Dendritic cell treated with granulocyte-macrophage colony-stimulating factor and Interleukin-4, amounts not matched to agents 40 ng/mL and 50 ng/mL, for 4 days (primary cell): Measurements from ENCODE around the gene NCCRP1.
"Not testable (repeated sequence)": the region's sequence is repeated elsewhere in the genome, so short reads cannot be mapped to it uniquely, and the experiment has no call there.

Experiments used
- H3K27ac Mint-ChIP-seq: one replicate; pipeline ENCODE4 v1.8.0; 2022; ENCODE audit warnings: mild to moderate bottlenecking, mixed read lengths
- H3K27me3 Mint-ChIP-seq: one replicate; pipeline ENCODE4 v1.8.0; 2022; ENCODE audit warnings: mild to moderate bottlenecking, mixed read lengths
- H3K36me3 Mint-ChIP-seq: one replicate; pipeline ENCODE4 v1.8.0; 2022; ENCODE audit warnings: low read depth, mixed read lengths
- H3K4me1 Mint-ChIP-seq: one replicate; pipeline ENCODE4 v1.8.0; 2022; ENCODE audit warnings: low read depth, mixed read lengths
- H3K4me3 Mint-ChIP-seq: one replicate; pipeline ENCODE4 v1.8.0; 2022; ENCODE audit warnings: mild to moderate bottlenecking, moderate library complexity, mixed read lengths
- H3K9me3 Mint-ChIP-seq: one replicate; pipeline ENCODE4 v1.8.0; 2022; ENCODE audit warnings: mixed read lengths
- intact Hi-C: fragments of 100-400 bp; cut with micrococcal nuclease; formaldehyde crosslinking; loops from one replicate; pipeline ENCODE4 v1.15.0; 2022

Gene NCCRP1

GRCh38 chr19:39218230-39219007 is 21.7 kb downstream of the NCCRP1 start:
- intact Hi-C loops = no loop called here
- no peaks in the 10 kb centered on the region for H3K9me3 Mint-ChIP-seq
- no peak overlapping the region for H3K4me3 Mint-ChIP-seq
- H3K27me3 Mint-ChIP-seq = peaks cover 14% of the 10 kb centered on the region
- peaks cover 11% of the 10 kb centered on the region for H3K4me1 Mint-ChIP-seq
- H3K36me3 Mint-ChIP-seq = no peaks in the 10 kb centered on the region
- H3K27ac Mint-ChIP-seq = peak overlapping the region; percentile 64

DNA sequence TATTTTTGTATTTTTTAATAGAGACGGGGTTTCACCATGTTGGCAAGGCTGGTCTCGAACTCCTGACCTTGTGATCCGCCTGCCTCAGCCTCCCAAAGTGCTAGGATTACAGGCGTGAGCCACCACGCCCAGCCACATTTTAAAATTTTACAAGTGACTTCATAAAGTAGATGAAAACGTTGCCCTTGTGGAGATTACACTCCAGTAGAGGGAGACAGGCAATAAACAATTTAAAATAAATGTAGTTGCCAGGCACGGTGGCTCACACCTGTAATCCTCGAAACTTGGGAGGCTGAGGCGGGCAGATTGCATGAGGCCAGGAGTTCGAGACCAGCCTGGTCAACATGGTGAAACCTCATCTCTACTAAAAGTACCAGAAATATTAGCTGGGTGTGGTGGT is 22.3 kb downstream of the NCCRP1 start:
- H3K9me3 Mint-ChIP-seq, intact Hi-C loops, H3K4me3 Mint-ChIP-seq, H3K36me3 Mint-ChIP-seq, H3K27ac Mint-ChIP-seq: not testable (repeated sequence)
- peaks cover 11% of the 10 kb centered on the region for H3K4me1 Mint-ChIP-seq
- peaks cover 13% of the 10 kb centered on the region for H3K27me3 Mint-ChIP-seq

- H3K27ac Mint-ChIP-seq = no peak overlapping the region
- H3K4me3 Mint-ChIP-seq = no peak overlapping the region
- no peaks in the 10 kb centered on the region for H3K36me3 Mint-ChIP-seq
- H3K27me3 Mint-ChIP-seq = peaks cover 11% of the 10 kb centered on the region
- peaks cover 18% of the 10 kb centered on the region for H3K4me1 Mint-ChIP-seq
- intact Hi-C loops = no loop called here
- no peaks in the 10 kb centered on the region for H3K9me3 Mint-ChIP-seq
Observed at GRCh38 chr19:39223703-39224279, 27.0 kb downstream of the NCCRP1 start.

DNA sequence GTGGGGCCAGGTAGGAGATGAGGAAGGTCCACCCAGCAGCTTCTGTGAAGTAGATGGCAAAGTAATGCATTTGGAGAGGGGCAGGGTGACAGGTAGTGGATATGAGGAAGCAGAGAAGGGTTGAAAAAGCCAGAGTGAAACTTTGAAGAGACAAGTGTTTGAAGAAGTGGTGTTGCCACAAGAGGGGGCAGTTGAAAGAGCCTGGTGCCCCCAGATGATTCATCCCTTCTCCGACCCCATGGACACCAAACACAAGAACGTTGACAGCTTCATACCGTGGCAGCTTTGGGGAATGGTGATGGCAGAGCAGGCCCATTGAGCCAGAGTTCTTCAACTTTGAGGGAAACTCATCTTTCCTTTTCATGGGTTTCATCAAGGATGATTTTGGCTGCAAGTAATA is 28.1 kb downstream of the NCCRP1 start:
- H3K9me3 Mint-ChIP-seq = no peaks in the 10 kb centered on the region
- no peak overlapping the region for H3K4me3 Mint-ChIP-seq
- H3K4me1 Mint-ChIP-seq = peaks cover 18% of the 10 kb centered on the region
- peaks cover 7% of the 10 kb centered on the region for H3K27me3 Mint-ChIP-seq
- no peak overlapping the region for H3K27ac Mint-ChIP-seq
- no peaks in the 10 kb centered on the region for H3K36me3 Mint-ChIP-seq
- intact Hi-C loops = no loop called here

GRCh38 chr19:39230096-39230764 is 33.5 kb downstream of the NCCRP1 start:
- intact Hi-C loops = no loop called here

DNA sequence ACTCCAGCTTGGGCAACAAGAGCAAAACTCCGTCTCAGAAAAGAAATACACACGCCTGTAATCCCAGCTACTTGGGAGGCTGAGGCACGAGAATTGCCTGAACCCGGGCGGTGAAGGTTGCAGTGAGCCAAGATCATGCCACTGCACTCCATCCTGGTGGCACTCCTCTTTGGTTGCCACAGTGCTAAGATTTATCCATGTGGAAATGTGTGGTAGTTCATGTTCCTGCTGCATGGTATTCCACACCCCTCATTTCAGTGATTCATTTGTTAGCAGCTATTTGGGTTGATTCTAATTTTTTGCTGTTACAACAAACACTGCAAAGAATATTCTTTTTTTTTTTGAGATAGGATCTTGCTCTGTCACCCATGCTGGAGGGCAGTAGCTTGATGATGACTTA is 35.9 kb downstream of the NCCRP1 start:
- Mint-ChIP-seq H3K4me1 (peaks cover 4% of the 10 kb centered on the region), H3K36me3 (no peaks in the 10 kb centered on the region), H3K27ac (no peak overlapping the region), H3K9me3 (no peaks in the 10 kb centered on the region), H3K27me3 (peaks cover 23% of the 10 kb centered on the region), H3K4me3 (no peak overlapping the region)
- intact Hi-C loops = no loop called here

More at GRCh38 chr19:39230096-39230764, 33.5 kb downstream of the NCCRP1 start:
- Mint-ChIP-seq H3K4me3 (no peak overlapping the region), H3K27me3 (peaks cover 9% of the 10 kb centered on the region), H3K27ac (no peak overlapping the region), H3K9me3 (no peaks in the 10 kb centered on the region), H3K4me1 (no peaks in the 10 kb centered on the region), H3K36me3 (no peaks in the 10 kb centered on the region)

DNA sequence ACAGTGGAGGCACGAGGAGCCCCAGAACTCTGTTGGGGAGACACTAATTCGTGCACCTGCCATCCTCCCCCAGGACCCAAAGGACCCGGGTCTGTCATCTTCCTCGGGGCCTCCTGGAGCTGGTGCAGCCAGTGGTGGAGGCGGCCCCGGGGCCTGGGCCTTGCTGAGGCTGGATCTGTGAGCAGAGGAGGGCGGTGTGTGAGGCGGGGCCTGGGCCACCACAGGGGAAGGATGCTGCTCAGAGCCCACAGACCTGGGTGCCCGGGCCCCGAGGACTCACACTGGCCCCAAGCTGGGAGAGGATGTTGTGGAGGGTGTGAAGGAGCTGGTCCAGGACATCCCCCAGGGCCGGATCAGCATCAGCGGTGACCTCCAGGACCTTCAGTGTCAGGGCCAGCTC is 39.8 kb downstream of the NCCRP1 start:
- intact Hi-C loops = no loop called here
- no peak overlapping the region for H3K27ac Mint-ChIP-seq

GRCh38 chr19:39237200-39238184 is 40.7 kb downstream of the NCCRP1 start:
- intact Hi-C loops = loop anchor here (2.0 kb wide), 1 partner anchor 51 kb away; no protein-coding TSS in a partner anchor
- Mint-ChIP-seq H3K4me1 (peaks cover 8% of the 10 kb centered on the region), H3K36me3 (no peaks in the 10 kb centered on the region), H3K27ac (peak overlapping the region; percentile 28), H3K9me3 (no peaks in the 10 kb centered on the region), H3K27me3 (peaks cover 35% of the 10 kb centered on the region), H3K4me3 (no peak overlapping the region)

More for the DNA sequence above, 39.8 kb downstream of the NCCRP1 start:
- H3K4me1 Mint-ChIP-seq = peaks cover 8% of the 10 kb centered on the region
- H3K27me3 Mint-ChIP-seq = peaks cover 33% of the 10 kb centered on the region
- H3K36me3 Mint-ChIP-seq = no peaks in the 10 kb centered on the region
- H3K9me3 Mint-ChIP-seq = no peaks in the 10 kb centered on the region
- H3K4me3 Mint-ChIP-seq = no peak overlapping the region

DNA sequence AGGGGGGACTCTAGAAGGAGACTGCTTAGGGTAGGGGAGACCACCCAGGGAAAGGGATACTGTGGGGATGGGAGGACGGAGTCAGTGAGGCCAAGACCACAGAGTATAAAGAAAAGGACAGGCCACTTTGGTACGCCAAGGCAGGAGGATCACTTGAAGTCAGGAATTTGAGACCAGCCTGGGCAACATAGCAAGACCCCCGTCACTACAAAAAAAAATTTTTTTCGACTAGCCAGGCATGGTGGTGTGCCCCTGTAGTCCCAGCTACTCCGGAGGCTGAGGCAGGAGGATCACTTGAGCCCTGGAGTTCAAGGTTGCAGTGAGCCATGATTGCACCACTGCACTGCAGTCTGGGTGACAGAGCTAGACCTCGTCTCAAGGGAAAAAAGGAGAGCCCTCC is 41.4 kb downstream of the NCCRP1 start:
- Mint-ChIP-seq H3K27ac (peak overlapping the region; percentile 28), H3K4me3 (no peak overlapping the region), H3K9me3 (no peaks in the 10 kb centered on the region), H3K36me3 (no peaks in the 10 kb centered on the region), H3K4me1 (peaks cover 8% of the 10 kb centered on the region), H3K27me3 (peaks cover 35% of the 10 kb centered on the region)
- intact Hi-C loops = loop anchor here (2.0 kb wide), 1 partner anchor 51 kb away; no protein-coding TSS in a partner anchor

DNA sequence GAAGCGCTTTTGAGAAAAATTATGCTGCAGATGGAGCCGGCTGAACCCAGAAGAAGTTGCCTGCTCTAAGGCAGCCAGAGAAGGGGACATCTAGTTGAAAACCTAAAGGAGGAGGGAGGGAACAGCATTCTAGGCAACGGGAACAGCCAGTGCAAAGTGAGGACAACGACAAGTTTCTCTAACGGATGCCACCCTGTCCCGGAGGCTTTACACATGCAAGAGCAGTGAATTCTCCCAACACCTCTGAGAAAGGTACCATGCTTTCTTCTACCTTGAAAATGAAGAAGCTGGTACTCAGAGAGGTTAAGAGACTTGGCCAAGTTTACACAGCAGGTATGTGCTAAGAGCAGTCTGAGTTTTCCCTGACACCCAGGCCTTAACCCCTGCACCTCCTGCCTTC is 42.2 kb downstream of the NCCRP1 start:
- H3K4me3 Mint-ChIP-seq = no peak overlapping the region
- H3K4me1 Mint-ChIP-seq = peaks cover 8% of the 10 kb centered on the region
- intact Hi-C loops = loop anchor here (2.0 kb wide), 1 partner anchor 50 kb away; no protein-coding TSS in a partner anchor
- peaks cover 36% of the 10 kb centered on the region for H3K27me3 Mint-ChIP-seq
- H3K27ac Mint-ChIP-seq = no peak overlapping the region
- no peaks in the 10 kb centered on the region for H3K9me3 Mint-ChIP-seq
- H3K36me3 Mint-ChIP-seq = no peaks in the 10 kb centered on the region

DNA sequence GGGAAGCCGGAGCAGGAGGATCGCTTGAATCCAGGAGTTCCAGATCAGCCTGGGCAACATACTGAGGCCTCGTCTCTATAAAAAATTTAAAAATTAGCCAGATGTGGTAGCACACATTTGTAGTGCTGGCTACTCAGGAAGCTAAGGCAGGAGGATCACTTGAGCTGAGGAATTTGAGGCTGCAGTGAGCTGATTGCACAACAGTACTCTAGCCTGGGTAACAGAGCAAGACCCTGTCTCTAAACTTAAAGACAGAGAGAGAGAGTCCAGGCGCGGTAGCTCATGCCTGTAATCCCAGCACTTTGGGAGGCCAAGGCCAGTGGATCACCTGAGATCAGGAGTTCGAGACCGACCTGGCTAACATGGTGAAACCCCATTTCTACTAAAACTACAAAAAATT is 43.7 kb downstream of the NCCRP1 start:
- Mint-ChIP-seq H3K27ac (no peak overlapping the region), H3K36me3 (no peaks in the 10 kb centered on the region), H3K4me1 (peaks cover 8% of the 10 kb centered on the region), H3K4me3 (no peak overlapping the region), H3K27me3 (peaks cover 37% of the 10 kb centered on the region), H3K9me3 (no peaks in the 10 kb centered on the region)
- intact Hi-C loops = no loop called here

DNA sequence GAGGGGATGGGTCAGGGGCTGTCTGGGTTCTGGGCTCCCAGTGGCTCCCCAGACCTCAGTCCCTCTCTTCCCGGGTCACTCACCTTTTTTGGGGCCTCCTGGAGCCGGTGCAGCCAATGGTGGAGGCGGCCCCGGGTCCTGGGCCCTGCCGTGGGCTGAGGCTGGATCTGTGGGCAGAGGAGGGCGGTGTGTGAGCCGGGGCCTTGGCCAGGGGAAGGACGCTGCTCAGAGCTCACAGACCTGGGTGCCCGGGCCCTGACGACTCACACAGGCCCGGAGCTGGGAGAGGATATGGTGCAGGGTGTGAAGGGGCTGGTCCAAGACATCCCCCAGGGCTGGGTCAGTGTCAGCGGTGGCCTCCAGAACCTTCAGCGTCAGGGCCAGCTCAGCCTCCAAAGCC is 47.0 kb downstream of the NCCRP1 start:
- intact Hi-C loops, H3K36me3 Mint-ChIP-seq, H3K27ac Mint-ChIP-seq, H3K4me1 Mint-ChIP-seq, H3K9me3 Mint-ChIP-seq, H3K4me3 Mint-ChIP-seq: not testable (repeated sequence)
- H3K27me3 Mint-ChIP-seq = peaks cover 32% of the 10 kb centered on the region

DNA sequence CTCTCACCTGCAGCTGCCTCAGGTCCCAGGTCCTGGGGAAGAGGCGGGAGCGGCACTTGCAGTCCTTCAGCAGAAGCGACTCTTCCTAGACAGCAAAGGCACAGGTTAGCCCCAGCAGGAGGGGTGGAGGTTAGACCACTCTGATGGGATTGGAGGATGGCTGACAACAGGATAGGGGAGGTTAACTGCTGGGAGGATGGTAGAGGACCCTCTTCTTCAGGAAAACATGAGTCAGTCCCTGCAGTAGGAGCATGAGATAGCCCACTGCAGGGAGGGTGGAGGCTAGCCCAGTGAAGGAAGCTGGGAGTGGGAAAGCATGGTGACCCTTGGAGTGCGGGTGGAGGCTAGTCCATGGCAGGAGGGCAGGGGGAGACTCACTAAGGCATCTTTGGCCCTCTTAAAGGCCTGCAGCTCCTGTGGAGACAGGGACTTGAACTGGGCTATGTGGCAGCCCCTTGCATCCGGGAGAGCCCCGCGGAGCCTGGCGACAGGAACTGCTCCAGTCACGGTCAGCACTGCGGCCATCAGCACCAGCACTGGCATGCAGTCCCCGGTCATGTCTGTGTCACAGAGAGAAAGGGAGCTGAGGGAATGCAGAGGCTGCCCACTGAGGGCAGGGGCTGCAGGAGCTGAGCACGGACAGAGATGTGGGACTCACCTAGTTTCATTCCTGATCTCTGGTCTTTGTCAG is 47.8 kb downstream of the NCCRP1 start, which contains the start of gene IFNL3:
Gene IFNL3 (minus strand): TSS at position 597 of the 691 bp plus-strand sequence. CDS start 39 bp downstream, at position 558.
- intact Hi-C loops, H3K27ac Mint-ChIP-seq, H3K36me3 Mint-ChIP-seq, H3K4me3 Mint-ChIP-seq, H3K4me1 Mint-ChIP-seq, H3K9me3 Mint-ChIP-seq: not testable (repeated sequence)
- H3K27me3 Mint-ChIP-seq = peaks cover 39% of the 10 kb centered on the region
